Measurements from ENCODE around the gene ZSCAN16.

The ZSCAN16 gene

GRCh38 chr6:28134716-28135115 lies 10.3 kb downstream of the ZSCAN16 start:
- DNase-seq = no peak

GRCh38 chr6:28135393-28135792 lies 11.0 kb downstream of the ZSCAN16 start:
- DNase-seq = no peak

GRCh38 chr6:28136585-28137504 lies 12.4 kb downstream of the ZSCAN16 start:
- DNase-seq = peak; percentile 53

GRCh38 chr6:28137505-28137981 lies 13.1 kb downstream of the ZSCAN16 start:
- no peak for DNase-seq

- DNase-seq = no peak
Observed at GRCh38 chr6:28139860-28140543, 15.6 kb downstream of the ZSCAN16 start.

- DNase-seq = no peak
Observed at GRCh38 chr6:28140616-28141015, 16.2 kb downstream of the ZSCAN16 start.

- peak; percentile 58 for DNase-seq
Observed at GRCh38 chr6:28141500-28142329, 17.3 kb downstream of the ZSCAN16 start, which contains the start of gene ZKSCAN8. TSS of gene ZKSCAN8 (plus strand) at chr6:28141883. CDS start at chr6:28148408, 6,525 bp downstream.

GRCh38 chr6:28142446-28142845 lies 18.0 kb downstream of the ZSCAN16 start:
- DNase-seq = no peak

GRCh38 chr6:28145231-28145630 lies 20.8 kb downstream of the ZSCAN16 start:
- DNase-seq = no peak

GRCh38 chr6:28152531-28152930 lies 28.1 kb downstream of the ZSCAN16 start:
- DNase-seq = no peak

- no peak for DNase-seq
Observed at GRCh38 chr6:28153546-28153945, 29.1 kb downstream of the ZSCAN16 start.

GRCh38 chr6:28154357-28154756 lies 29.9 kb downstream of the ZSCAN16 start:
- DNase-seq = no peak

GRCh38 chr6:28158318-28158717 lies 33.9 kb downstream of the ZSCAN16 start:
- DNase-seq = no peak

- no peak for DNase-seq
Observed at GRCh38 chr6:28159029-28159607, 34.7 kb downstream of the ZSCAN16 start.

- no peak for DNase-seq
Observed at GRCh38 chr6:28160233-28160632, 35.8 kb downstream of the ZSCAN16 start.

- DNase-seq = peak; percentile 67
Observed at GRCh38 chr6:28161410-28162079, 37.1 kb downstream of the ZSCAN16 start.

GRCh38 chr6:28165563-28165962 lies 41.2 kb downstream of the ZSCAN16 start:
- no peak for DNase-seq

- DNase-seq = no peak
Observed at GRCh38 chr6:28167068-28167467, 42.7 kb downstream of the ZSCAN16 start.

GRCh38 chr6:28167926-28168325 lies 43.5 kb downstream of the ZSCAN16 start:
- DNase-seq = no peak

GRCh38 chr6:28171271-28171670 lies 46.9 kb downstream of the ZSCAN16 start:
- no peak for DNase-seq

GRCh38 chr6:28172006-28172405 lies 47.6 kb downstream of the ZSCAN16 start:
- no peak for DNase-seq

GRCh38 chr6:28176373-28176772 lies 52.0 kb downstream of the ZSCAN16 start:
- DNase-seq = no peak

Data from effector CD8-positive, alpha-beta T cell (primary cell).